ENCODE results near the gene PPARG. TPM values are rescaled to one million over a fixed set of nuclear protein-coding genes. Genes with fewer than 3 reads are reported as not detected.

The PPARG gene
- total RNA-seq, 2 donors from 2014 or later, result 5.4 to 44.2 TPM

DNA sequence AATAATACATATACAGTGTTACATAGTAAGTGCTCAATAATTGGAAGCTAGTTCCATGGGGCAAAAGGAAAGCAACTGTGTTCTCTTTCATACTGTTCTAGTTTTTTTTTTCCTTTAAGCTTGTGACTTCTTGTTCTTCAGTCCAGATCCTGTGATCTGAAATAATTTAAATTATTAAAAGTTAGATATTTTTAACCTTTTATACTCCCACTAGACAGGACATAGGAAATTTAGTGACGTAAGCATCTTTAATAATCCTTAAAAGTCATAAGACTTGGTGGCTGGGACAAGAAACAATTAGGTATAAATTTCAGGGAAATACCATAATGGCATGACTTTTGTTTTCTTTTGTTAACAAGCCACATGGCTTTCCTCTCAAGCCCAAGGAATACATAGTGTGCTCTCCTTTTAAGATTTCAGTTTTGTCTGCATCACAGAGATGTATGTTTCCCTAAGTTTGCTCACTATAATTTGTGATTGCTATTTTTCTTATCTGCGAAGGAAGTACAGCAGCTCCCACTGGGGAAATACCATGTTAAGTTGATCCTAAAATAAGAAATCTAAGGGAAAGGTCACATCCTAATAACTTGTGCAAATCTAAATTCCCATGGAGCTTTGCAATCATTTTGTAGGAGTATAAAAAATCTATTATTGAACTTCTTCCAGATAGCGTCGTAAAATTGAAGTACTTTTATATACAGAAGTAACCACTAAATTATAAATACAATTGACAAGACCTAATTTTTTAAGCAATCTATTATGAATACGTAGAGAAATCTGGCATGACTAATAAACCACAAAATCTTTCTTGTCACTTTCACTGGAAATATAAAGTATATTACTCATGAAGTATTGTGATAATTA lies 30.1 kb downstream of the PPARG start:
- Histone ChIP-seq H3K4me3 (no peak overlapping the region), H3K27me3 (no peaks in the 10 kb centered on the region), H3K9me3 (no peaks in the 10 kb centered on the region), H3K4me1 (no peaks in the 10 kb centered on the region), H3K27ac (no peak overlapping the region), H3K36me3 (replicated peaks in 1 of 2; ENCODE audit: insufficient read depth in 1 of 2, low read depth in 2 of 2) (no peaks in the 10 kb centered on the region)
- 72 to 78% methylated on average over 5 of the region's 5 CpGs for WGBS, 2 donors
- TF ChIP-seq, protein P1, sequence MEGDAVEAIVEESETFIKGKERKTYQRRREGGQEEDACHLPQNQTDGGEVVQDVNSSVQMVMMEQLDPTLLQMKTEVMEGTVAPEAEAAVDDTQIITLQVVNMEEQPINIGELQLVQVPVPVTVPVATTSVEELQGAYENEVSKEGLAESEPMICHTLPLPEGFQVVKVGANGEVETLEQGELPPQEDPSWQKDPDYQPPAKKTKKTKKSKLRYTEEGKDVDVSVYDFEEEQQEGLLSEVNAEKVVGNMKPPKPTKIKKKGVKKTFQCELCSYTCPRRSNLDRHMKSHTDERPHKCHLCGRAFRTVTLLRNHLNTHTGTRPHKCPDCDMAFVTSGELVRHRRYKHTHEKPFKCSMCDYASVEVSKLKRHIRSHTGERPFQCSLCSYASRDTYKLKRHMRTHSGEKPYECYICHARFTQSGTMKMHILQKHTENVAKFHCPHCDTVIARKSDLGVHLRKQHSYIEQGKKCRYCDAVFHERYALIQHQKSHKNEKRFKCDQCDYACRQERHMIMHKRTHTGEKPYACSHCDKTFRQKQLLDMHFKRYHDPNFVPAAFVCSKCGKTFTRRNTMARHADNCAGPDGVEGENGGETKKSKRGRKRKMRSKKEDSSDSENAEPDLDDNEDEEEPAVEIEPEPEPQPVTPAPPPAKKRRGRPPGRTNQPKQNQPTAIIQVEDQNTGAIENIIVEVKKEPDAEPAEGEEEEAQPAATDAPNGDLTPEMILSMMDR (IDR thresholded peaks at IDR 0.05), result no peak
- no peak for TF ChIP-seq POLR2A (IDR thresholded peaks at IDR 0.05)
- DNase-seq, result no peak
- ATAC-seq, result no peak
- intact Hi-C loops (cut with DNase I), result no loop called here

DNA sequence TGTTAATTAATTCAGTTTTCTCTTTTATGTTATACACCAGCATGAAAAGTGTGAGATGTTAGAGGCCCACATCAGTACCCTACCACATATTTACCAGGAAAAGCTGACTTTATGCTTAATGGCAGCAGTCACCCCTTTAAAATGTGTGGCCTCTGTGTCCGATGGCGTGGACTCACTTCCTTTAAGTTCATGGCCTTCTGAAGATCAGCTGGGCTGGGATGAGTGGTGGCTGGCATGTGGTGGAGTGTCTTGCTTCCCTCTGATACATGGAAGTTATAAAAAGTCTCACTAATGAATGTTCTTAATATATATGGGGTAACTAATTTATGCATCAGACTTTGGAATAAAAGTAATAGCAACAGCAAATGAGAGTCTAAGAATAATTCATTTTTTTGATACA lies 32.1 kb downstream of the PPARG start:
- TF ChIP-seq, protein P1 (IDR thresholded peaks at IDR 0.05), result no peak
- TF ChIP-seq POLR2A (IDR thresholded peaks at IDR 0.05), result no peak
- intact Hi-C loops (cut with DNase I), result no loop called here
- H3K27me3 ChIP-seq, result no peaks in the 10 kb centered on the region
- H3K36me3 ChIP-seq (replicated peaks in 1 of 2; ENCODE audit: insufficient read depth in 1 of 2, low read depth in 2 of 2), result no peaks in the 10 kb centered on the region
- no peak overlapping the region for H3K4me3 ChIP-seq
- no peaks in the 10 kb centered on the region for H3K4me1 ChIP-seq
- ATAC-seq (no peak), DNase-seq (no peak)
- WGBS, 2 donors, result 86 to 87% methylated on average over 2 of the region's 2 CpGs
- H3K9me3 ChIP-seq, result no peaks in the 10 kb centered on the region
- H3K27ac ChIP-seq, result no peak overlapping the region

DNA sequence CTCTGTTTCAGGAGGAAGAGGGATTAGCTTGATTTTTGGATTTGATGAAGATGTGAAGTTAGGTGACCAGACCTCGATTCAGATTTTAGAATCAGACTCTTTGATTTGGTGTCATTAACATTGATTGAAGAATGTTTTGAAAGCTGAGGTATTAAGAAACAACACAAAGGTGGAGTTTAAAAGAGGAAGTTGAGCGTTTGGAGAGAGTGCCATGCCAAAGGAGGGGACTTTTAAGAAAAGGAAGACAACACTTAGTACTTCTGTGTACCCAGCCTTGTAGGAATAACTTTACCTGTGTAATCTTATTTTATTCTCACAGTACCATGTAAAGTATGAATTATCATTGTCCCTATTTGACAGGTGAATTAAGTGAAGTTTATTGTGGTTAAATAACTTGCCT lies 34.4 kb downstream of the PPARG start:
- H3K4me3 ChIP-seq, result no peak overlapping the region
- no peak for TF ChIP-seq POLR2A (IDR thresholded peaks at IDR 0.05)
- TF ChIP-seq, protein P1 (IDR thresholded peaks at IDR 0.05), result no peak
- 30 to 47% methylated on average over 2 of the region's 2 CpGs for WGBS, 2 donors
- intact Hi-C loops (cut with DNase I), result no loop called here
- no peak for ATAC-seq
- no peaks in the 10 kb centered on the region for H3K27me3 ChIP-seq
- no peak for DNase-seq
- no peaks in the 10 kb centered on the region for H3K36me3 ChIP-seq (replicated peaks in 1 of 2; ENCODE audit: insufficient read depth in 1 of 2, low read depth in 2 of 2)
- H3K9me3 ChIP-seq, result no peaks in the 10 kb centered on the region
- no peak overlapping the region for H3K27ac ChIP-seq
- no peaks in the 10 kb centered on the region for H3K4me1 ChIP-seq

DNA sequence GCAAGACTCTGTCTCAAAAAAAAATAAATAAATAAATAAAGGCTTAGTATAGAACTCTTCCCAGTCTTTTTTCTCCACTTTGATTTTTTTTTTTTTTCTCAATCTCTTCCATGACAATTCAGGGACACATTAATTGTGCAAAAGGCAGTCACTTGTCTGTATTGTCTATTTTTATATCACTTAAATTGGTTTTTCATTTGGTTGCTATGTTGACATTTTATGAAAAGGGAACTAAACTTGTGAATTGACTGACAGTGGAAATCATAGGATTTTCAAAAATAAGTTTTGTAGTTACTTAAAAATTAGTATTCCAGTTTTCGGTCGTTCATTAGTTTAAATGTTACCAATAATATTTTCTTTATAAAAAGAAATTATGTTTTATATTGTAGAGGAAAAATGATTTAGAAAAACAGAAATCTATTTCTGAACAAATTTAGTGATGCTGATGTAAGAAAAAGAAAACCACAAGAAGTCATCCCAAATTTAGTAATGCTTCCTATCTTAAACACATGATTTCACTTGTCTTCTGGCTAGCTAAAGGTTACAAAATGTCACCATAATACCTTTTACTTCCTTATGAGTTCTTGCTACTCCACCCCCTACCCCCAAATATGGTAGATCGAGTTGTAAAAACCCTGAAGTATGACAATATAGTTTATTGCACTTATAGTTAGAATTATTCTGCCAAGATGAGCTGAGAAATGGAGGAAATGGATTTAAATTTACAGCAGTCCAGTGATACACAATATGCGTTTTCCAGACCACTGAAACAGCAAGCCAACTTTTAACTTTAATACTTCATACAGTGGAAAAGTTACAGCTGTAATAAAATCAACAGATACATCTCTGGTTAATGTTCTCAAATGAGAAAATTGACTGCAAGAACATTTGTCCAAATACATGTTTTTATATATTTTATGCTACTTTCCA lies 37.0 kb downstream of the PPARG start:
- H3K4me1 ChIP-seq, result no peaks in the 10 kb centered on the region
- DNase-seq, result no peak
- no peaks in the 10 kb centered on the region for H3K36me3 ChIP-seq (replicated peaks in 1 of 2; ENCODE audit: insufficient read depth in 1 of 2, low read depth in 2 of 2)
- no peak for ATAC-seq
- TF ChIP-seq, protein P1 (IDR thresholded peaks at IDR 0.05), result no peak
- no peak for TF ChIP-seq POLR2A (IDR thresholded peaks at IDR 0.05)
- intact Hi-C loops (cut with DNase I), result no loop called here
- no peaks in the 10 kb centered on the region for H3K9me3 ChIP-seq
- H3K27ac ChIP-seq, result peak overlapping the region in 1 of 4 donors; percentile 14
- WGBS, 2 donors, result 67 to 71% methylated on average over 4 of the region's 4 CpGs
- no peaks in the 10 kb centered on the region for H3K27me3 ChIP-seq
- H3K4me3 ChIP-seq, result no peak overlapping the region

Data from body of pancreas (tissue), 4 donors.